Trophoblast cell (in vitro differentiated cells and primary cell): ENCODE data around the gene CACNG1.

Source experiments
- DNase-seq, 2 donors: peaks; one replicate each; pipeline ENCODE4 v3.0.0-alpha.2; 2016
- H2AFZ ChIP-seq: 2 replicates; pipeline ENCODE4 v1.6.1; 2013; ENCODE audit warnings: low read length, moderate library complexity, mild to moderate bottlenecking; ENCODE audit not compliant: insufficient read depth, poor library complexity
- H2AK5ac ChIP-seq: 2 replicates; pipeline ENCODE4 v1.6.1; 2013; ENCODE audit warnings: mild to moderate bottlenecking, low read length
- H2BK120ac ChIP-seq: 2 replicates; pipeline ENCODE4 v1.6.1; 2013; ENCODE audit warnings: low read length, mild to moderate bottlenecking, moderate library complexity; ENCODE audit not compliant: insufficient read depth, poor library complexity
- H2BK12ac ChIP-seq: 2 replicates; pipeline ENCODE4 v1.6.1; 2013; ENCODE audit warnings: mild to moderate bottlenecking, low read length, moderate library complexity
- H2BK5ac ChIP-seq: 2 replicates; pipeline ENCODE4 v1.6.1; 2013; ENCODE audit warnings: low read length, low read depth, moderate library complexity, mild to moderate bottlenecking; ENCODE audit not compliant: poor library complexity
- H3K14ac ChIP-seq: 2 replicates; pipeline ENCODE4 v1.6.1; 2013; ENCODE audit warnings: mild to moderate bottlenecking, low read length
- H3K18ac ChIP-seq: 2 replicates; pipeline ENCODE4 v1.6.1; 2013; ENCODE audit warnings: mild to moderate bottlenecking, low read length
- H3K23ac ChIP-seq: 2 replicates; pipeline ENCODE4 v1.6.1; 2013; ENCODE audit warnings: low read length
- H3K27ac ChIP-seq: 2 replicates; pipeline ENCODE4 v1.5.1; 2013; ENCODE audit warnings: low read depth, mild to moderate bottlenecking, inconsistent platforms, low read length, moderate library complexity
- H3K27me3 ChIP-seq: 2 replicates; pipeline ENCODE4 v1.6.1; 2013; ENCODE audit warnings: inconsistent platforms, mild to moderate bottlenecking, low read length, moderate library complexity; ENCODE audit not compliant: insufficient read depth
- H3K36me3 ChIP-seq, 2 experiments: 1 replicate in 1 of 2; 2 replicates in 1 of 2; pipeline ENCODE4 v1.6.1; 2013; ENCODE audit warnings: low read length in 2 of 2, mild to moderate bottlenecking in 2 of 2, moderate library complexity in 1 of 2; ENCODE audit not compliant: insufficient read depth in 2 of 2, control insufficient read depth in 1 of 2
- H3K4ac ChIP-seq: 2 replicates; pipeline ENCODE4 v1.6.1; 2013; ENCODE audit warnings: low read depth, mild to moderate bottlenecking, low read length, moderate library complexity
- H3K4me1 ChIP-seq, 2 experiments: 1 replicate in 1 of 2; 2 replicates in 1 of 2; pipeline ENCODE4 v1.6.1; 2013; ENCODE audit warnings: low read length in 2 of 2, mild to moderate bottlenecking in 2 of 2, moderate library complexity in 1 of 2; ENCODE audit not compliant: insufficient read depth in 2 of 2, control insufficient read depth in 1 of 2
- H3K4me2 ChIP-seq: 2 replicates; pipeline ENCODE4 v1.6.1; 2013; ENCODE audit warnings: inconsistent platforms, mild to moderate bottlenecking, low read length, moderate library complexity
- H3K4me3 ChIP-seq: 2 replicates; pipeline ENCODE4 v1.5.1; 2013; ENCODE audit warnings: mild to moderate bottlenecking, low read depth, low read length, inconsistent platforms
- H3K79me1 ChIP-seq: one replicate; pipeline ENCODE4 v1.6.1; 2013; ENCODE audit warnings: low read length
- H3K79me2 ChIP-seq: 2 replicates; pipeline ENCODE4 v1.6.1; 2013; ENCODE audit warnings: low read length, mild to moderate bottlenecking; ENCODE audit not compliant: control insufficient read depth, insufficient read depth, poor library complexity
- H3K9ac ChIP-seq: 2 replicates; pipeline ENCODE4 v1.6.1; 2013; ENCODE audit warnings: mild to moderate bottlenecking, low read length
- H3K9me3 ChIP-seq: 2 replicates; pipeline ENCODE4 v1.6.1; 2013; ENCODE audit warnings: low read depth, mild to moderate bottlenecking, control low read depth, inconsistent platforms, low read length; ENCODE audit not compliant: insufficient read depth
- H4K12ac ChIP-seq: 2 replicates; pipeline ENCODE4 v1.6.1; 2013; ENCODE audit warnings: low read depth, mild to moderate bottlenecking, low read length, moderate library complexity
- H4K8ac ChIP-seq: 2 replicates; pipeline ENCODE4 v1.6.1; 2013; ENCODE audit warnings: low read depth, mild to moderate bottlenecking, low read length, moderate library complexity
- H4K91ac ChIP-seq: one replicate; pipeline ENCODE4 v1.6.1; 2013; ENCODE audit warnings: low read depth, mild to moderate bottlenecking, low read length, moderate library complexity
- WGBS: extraction: QIAGEN DNeasy Blood & Tissue Kit; methylation state at CpG from one replicate; pipeline ENCODE4 v1.1.7; 2013; ENCODE audit warnings: missing lambda C conversion rate; ENCODE audit not compliant: insufficient read length, insufficient coverage; ENCODE audit errors: extremely low coverage; 5-methylcytosine and 5-hydroxymethylcytosine counted together

CACNG1 gene

DNA sequence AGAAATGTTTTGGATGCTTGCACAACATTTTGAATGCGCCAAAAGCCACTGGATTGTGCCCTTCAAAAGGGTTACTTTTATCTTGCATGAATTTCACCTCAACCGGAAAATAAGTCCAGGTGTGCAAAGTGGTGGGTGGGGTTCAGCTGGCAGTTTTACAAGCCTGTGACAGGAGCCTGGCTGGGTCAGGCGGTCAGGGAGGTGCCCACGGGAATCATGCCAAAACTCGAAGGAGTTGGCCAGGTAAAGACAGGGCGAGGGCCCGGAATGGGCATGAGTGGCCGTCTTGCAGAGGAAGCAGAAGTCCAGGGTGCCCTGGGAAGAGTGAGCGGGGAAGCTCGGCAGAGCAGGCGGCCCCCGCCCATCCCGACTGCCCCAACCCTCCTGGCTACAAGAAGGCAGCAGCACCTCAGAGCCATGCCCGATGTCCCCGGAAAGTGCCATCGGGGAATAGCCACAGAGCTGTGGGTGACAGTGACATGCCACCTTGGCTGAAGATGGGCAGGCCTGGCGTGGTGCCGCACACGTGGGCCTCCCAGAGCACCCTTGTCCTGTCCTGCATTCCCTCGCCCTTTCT lies 19.1 kb upstream of the CACNG1 start:
- Histone ChIP-seq H2BK12ac (no peak overlapping the region), H2AFZ (no peak overlapping the region), H2BK5ac (no peak overlapping the region), H3K4ac (no peak overlapping the region), H3K23ac (no peak overlapping the region), H3K18ac (no peak overlapping the region), H2AK5ac (no peak overlapping the region), H2BK120ac (no peak overlapping the region), H3K4me3 (no peak overlapping the region), H3K27ac (no peak overlapping the region), H4K8ac (no peak overlapping the region), H3K36me3 (peaks cover 17 to 32% of the 10 kb centered on the region in 2 experiments), H3K9me3 (no peaks in the 10 kb centered on the region), H3K14ac (no peak overlapping the region), H3K9ac (no peak overlapping the region), H3K79me1 (no peaks in the 10 kb centered on the region), H4K91ac (no peak overlapping the region), H3K79me2 (no peaks in the 10 kb centered on the region), H3K4me1 (peaks cover 0 to 4% of the 10 kb centered on the region in 2 experiments), H3K4me2 (no peak overlapping the region), H3K27me3 (no peaks in the 10 kb centered on the region), H4K12ac (no peak overlapping the region)
- no peak for DNase-seq
- no CpG with 5 or more reads among the region's 20 CpGs for WGBS

DNA sequence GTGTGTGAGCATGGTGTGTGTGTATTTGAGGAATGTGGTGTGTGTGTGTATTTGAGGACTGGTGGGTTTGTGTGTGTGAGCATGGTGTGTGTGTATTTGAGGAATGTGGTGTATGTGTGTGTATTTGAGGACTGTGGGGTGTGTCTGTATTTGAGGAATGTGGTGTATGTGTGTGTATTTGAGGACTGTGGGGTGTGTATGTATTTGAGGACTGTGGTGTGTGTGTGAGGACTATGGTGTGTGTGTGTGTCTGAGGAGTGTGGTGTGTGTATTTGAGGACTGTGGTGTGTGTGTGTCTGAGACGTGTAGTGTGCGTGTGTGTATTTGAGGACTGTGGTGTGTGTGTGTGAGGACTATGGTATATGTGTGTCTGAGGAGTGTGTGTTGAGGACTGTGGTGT lies 18.0 kb upstream of the CACNG1 start:
- H3K4me3 ChIP-seq, result peak overlapping the region; percentile 43
- H4K8ac ChIP-seq, result no peak overlapping the region
- peak overlapping the region; percentile 50 for H3K23ac ChIP-seq
- H3K27ac ChIP-seq, result no peak overlapping the region
- H3K4me1 ChIP-seq, result peaks cover 0 to 4% of the 10 kb centered on the region in 2 experiments
- no peaks in the 10 kb centered on the region for H3K79me1 ChIP-seq
- DNase-seq, result no peak
- H2BK12ac ChIP-seq, result no peak overlapping the region
- no peak overlapping the region for H3K4me2 ChIP-seq
- H2BK5ac ChIP-seq, result no peak overlapping the region
- no peak overlapping the region for H4K12ac ChIP-seq
- H3K14ac ChIP-seq, result no peak overlapping the region
- H3K4ac ChIP-seq, result no peak overlapping the region
- no peak overlapping the region for H3K18ac ChIP-seq
- peak overlapping the region; percentile 7 for H3K9ac ChIP-seq
- no peak overlapping the region for H4K91ac ChIP-seq
- no peak overlapping the region for H2BK120ac ChIP-seq
- H3K79me2 ChIP-seq, result no peaks in the 10 kb centered on the region
- peaks cover 23 to 34% of the 10 kb centered on the region in 2 experiments for H3K36me3 ChIP-seq
- H3K27me3 ChIP-seq, result no peaks in the 10 kb centered on the region
- H2AK5ac ChIP-seq, result no peak overlapping the region
- no peak overlapping the region for H2AFZ ChIP-seq
- 100% methylated on average over 2 of the region's 2 CpGs for WGBS
- H3K9me3 ChIP-seq, result no peaks in the 10 kb centered on the region

DNA sequence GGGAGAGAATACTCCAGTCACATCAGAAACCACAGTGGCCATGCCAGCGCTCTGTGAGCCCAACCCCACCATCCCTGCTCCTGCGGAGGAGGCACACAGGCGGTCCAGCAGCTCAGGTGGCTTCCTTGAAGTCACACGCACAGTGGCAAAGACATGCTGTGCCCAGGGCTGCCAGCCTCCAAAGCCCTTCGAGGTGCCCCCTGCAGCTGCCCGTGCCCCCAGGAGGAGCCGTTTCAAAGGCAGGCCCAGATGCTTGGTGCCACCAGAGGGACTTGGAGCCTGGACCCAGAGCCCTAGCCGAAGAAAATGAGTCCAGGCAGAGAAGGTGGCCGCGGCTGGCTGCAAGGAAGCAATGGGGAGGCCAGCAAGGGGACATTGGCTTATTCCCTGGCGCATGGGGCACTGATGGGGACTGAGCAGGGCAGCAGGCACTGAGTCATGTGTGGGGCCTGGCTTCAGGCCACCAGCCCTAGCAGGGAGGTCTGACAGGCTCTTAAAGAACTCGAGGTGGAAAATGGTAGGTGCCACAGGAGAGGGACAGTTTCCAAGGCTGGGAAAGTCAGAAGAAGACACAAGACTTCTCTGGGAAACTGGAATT lies 17.2 kb upstream of the CACNG1 start:
- DNase-seq, result no peak
- Histone ChIP-seq H3K79me1 (no peaks in the 10 kb centered on the region), H3K18ac (no peak overlapping the region), H2BK5ac (no peak overlapping the region), H3K14ac (no peak overlapping the region), H3K23ac (no peak overlapping the region), H3K9ac (no peak overlapping the region), H3K79me2 (no peaks in the 10 kb centered on the region), H3K4me1 (peaks cover 0 to 4% of the 10 kb centered on the region in 2 experiments), H2AK5ac (no peak overlapping the region), H2BK12ac (no peak overlapping the region), H3K4ac (no peak overlapping the region), H4K91ac (no peak overlapping the region), H2BK120ac (no peak overlapping the region), H3K36me3 (peaks cover 19 to 31% of the 10 kb centered on the region in 2 experiments), H2AFZ (no peak overlapping the region), H4K12ac (no peak overlapping the region), H3K27ac (no peak overlapping the region), H3K4me2 (no peak overlapping the region), H4K8ac (no peak overlapping the region), H3K9me3 (no peaks in the 10 kb centered on the region), H3K27me3 (no peaks in the 10 kb centered on the region), H3K4me3 (no peak overlapping the region)
- no CpG with 5 or more reads among the region's 12 CpGs for WGBS

GRCh38 chr17:67030641-67031040 lies 13.7 kb upstream of the CACNG1 start:
- Histone ChIP-seq H3K27me3 (no peaks in the 10 kb centered on the region), H2AK5ac (no peak overlapping the region), H3K36me3 (peaks cover 9 to 15% of the 10 kb centered on the region in 2 experiments), H3K4ac (no peak overlapping the region), H2BK120ac (no peak overlapping the region), H3K79me2 (no peaks in the 10 kb centered on the region), H2BK12ac (no peak overlapping the region), H3K4me1 (peaks cover 0 to 4% of the 10 kb centered on the region in 2 experiments), H3K9me3 (peaks cover 3% of the 10 kb centered on the region), H4K12ac (no peak overlapping the region), H3K4me2 (no peak overlapping the region), H3K18ac (no peak overlapping the region), H3K4me3 (no peak overlapping the region), H4K8ac (no peak overlapping the region), H3K14ac (no peak overlapping the region), H3K27ac (no peak overlapping the region), H3K23ac (no peak overlapping the region), H3K9ac (no peak overlapping the region), H3K79me1 (no peaks in the 10 kb centered on the region), H2AFZ (no peak overlapping the region), H4K91ac (no peak overlapping the region), H2BK5ac (no peak overlapping the region)
- DNase-seq, result no peak
- no CpG with 5 or more reads among the region's 21 CpGs for WGBS
